Natural killer cell (primary cell): ENCODE data around the gene HRK. TPM values are rescaled to one million over a fixed set of nuclear protein-coding genes. Genes with fewer than 3 reads are reported as not detected.

Experiments
- ATAC-seq, 3 donors: fragments of 150-1000 bp in 2 of 3; fragments of 200-7000 bp in 1 of 3; cut with Tn5 transposase; 1 replicate in 1 of 3; 2 replicates in 2 of 3; pipeline ENCODE4 v1.10.0; 2021; ENCODE audit warnings: mild to moderate bottlenecking in 2 of 3, moderate library complexity in 2 of 3
- DNase-seq, 2 donors: peaks; one replicate each; pipeline versions ENCODE4 v3.0.0 to v3.0.0-alpha.2; 2013 to 2021; ENCODE audit warnings: mixed read lengths in 1 of 2
- H3K27ac ChIP-seq: one replicate; pipeline ENCODE4 v1.5.1; 2013; ENCODE audit warnings: mild to moderate bottlenecking, low read length
- H3K27me3 ChIP-seq: one replicate; pipeline ENCODE4 v1.6.1; 2013; ENCODE audit warnings: low read length; ENCODE audit not compliant: control insufficient read depth, insufficient read depth
- H3K36me3 ChIP-seq: one replicate; pipeline ENCODE4 v1.6.1; 2013; ENCODE audit warnings: low read length; ENCODE audit not compliant: control insufficient read depth, insufficient read depth
- H3K4me1 ChIP-seq: one replicate; pipeline ENCODE4 v1.6.1; 2013; ENCODE audit warnings: low read length; ENCODE audit not compliant: control insufficient read depth, insufficient read depth
- H3K4me3 ChIP-seq: one replicate; pipeline ENCODE4 v1.5.1; 2013; ENCODE audit warnings: low read length
- H3K9me3 ChIP-seq: one replicate; pipeline ENCODE4 v1.6.1; 2013; ENCODE audit warnings: low read length; ENCODE audit not compliant: control insufficient read depth, insufficient read depth
- H3K27ac Mint-ChIP-seq, 2 donors: one replicate each; pipeline ENCODE4 v1.8.0; 2022; ENCODE audit warnings: mild to moderate bottlenecking in 2 of 2, mixed read lengths in 2 of 2, moderate library complexity in 1 of 2
- H3K27me3 Mint-ChIP-seq, 2 donors: one replicate each; pipeline ENCODE4 v1.8.0; 2022; ENCODE audit warnings: low read depth in 2 of 2, mixed read lengths in 2 of 2
- H3K36me3 Mint-ChIP-seq: one replicate; pipeline ENCODE4 v1.8.0; 2022; ENCODE audit warnings: mixed read lengths
- H3K4me1 Mint-ChIP-seq, 2 donors: one replicate each; pipeline ENCODE4 v1.8.0; 2022; ENCODE audit warnings: mixed read lengths in 2 of 2
- H3K4me3 Mint-ChIP-seq: one replicate; pipeline ENCODE4 v1.8.0; 2022; ENCODE audit warnings: mild to moderate bottlenecking, moderate library complexity, mixed read lengths
- H3K9me3 Mint-ChIP-seq, 2 donors: one replicate each; pipeline ENCODE4 v1.8.0; 2022; ENCODE audit warnings: mixed read lengths in 2 of 2
- WGBS: methylation state at CpG from one replicate; pipeline ENCODE4 v1.1.7; 2013; ENCODE audit warnings: missing lambda C conversion rate; ENCODE audit not compliant: insufficient coverage; 5-methylcytosine and 5-hydroxymethylcytosine counted together
- intact Hi-C: fragments of 100-400 bp; cut with micrococcal nuclease; formaldehyde crosslinking; loops from one replicate; pipeline ENCODE4 v1.14.2; 2022
- total RNA-seq, 4 donors: library from RNA; stranded (reverse); fragments of 120-200 nt in 1 of 4; gene quantifications; one replicate each; pipeline versions ENCODE4 v1.2.3 to v1.2.4, GENCODE V29; 2013 to 2022
- TF ChIP-seq, protein P1 (sequence below): fragments of 200-600 bp; IDR thresholded peaks from one replicate; pipeline ENCODE4 v1.8.0; 2022; ENCODE audit warnings: antibody characterized with exemption

The HRK gene
- total RNA-seq, 3 donors from 2014 or later (not counting 1 experiment from before 2014, with no cell fraction given) = 0.15 TPM; not detected in 2

GRCh38 chr12:116915326-116915725 lies 34.1 kb upstream of the HRK start:
- H3K36me3 Mint-ChIP-seq = no peaks in the 10 kb centered on the region
- H3K27ac ChIP-seq = no peak overlapping the region
- no peaks in the 10 kb centered on the region for H3K9me3 ChIP-seq
- H3K36me3 ChIP-seq = no peaks in the 10 kb centered on the region
- peak overlapping the region; percentile 78 to 94 for H3K27ac Mint-ChIP-seq
- no peak for ATAC-seq
- H3K27me3 ChIP-seq = no peaks in the 10 kb centered on the region
- peaks cover 0 to 3% of the 10 kb centered on the region in 2 donors for H3K27me3 Mint-ChIP-seq
- no peak overlapping the region for H3K4me3 Mint-ChIP-seq
- peaks cover 0 to 2% of the 10 kb centered on the region in 2 donors for H3K9me3 Mint-ChIP-seq
- no peak overlapping the region for H3K4me3 ChIP-seq
- no peak for DNase-seq
- TF ChIP-seq, protein P1, sequence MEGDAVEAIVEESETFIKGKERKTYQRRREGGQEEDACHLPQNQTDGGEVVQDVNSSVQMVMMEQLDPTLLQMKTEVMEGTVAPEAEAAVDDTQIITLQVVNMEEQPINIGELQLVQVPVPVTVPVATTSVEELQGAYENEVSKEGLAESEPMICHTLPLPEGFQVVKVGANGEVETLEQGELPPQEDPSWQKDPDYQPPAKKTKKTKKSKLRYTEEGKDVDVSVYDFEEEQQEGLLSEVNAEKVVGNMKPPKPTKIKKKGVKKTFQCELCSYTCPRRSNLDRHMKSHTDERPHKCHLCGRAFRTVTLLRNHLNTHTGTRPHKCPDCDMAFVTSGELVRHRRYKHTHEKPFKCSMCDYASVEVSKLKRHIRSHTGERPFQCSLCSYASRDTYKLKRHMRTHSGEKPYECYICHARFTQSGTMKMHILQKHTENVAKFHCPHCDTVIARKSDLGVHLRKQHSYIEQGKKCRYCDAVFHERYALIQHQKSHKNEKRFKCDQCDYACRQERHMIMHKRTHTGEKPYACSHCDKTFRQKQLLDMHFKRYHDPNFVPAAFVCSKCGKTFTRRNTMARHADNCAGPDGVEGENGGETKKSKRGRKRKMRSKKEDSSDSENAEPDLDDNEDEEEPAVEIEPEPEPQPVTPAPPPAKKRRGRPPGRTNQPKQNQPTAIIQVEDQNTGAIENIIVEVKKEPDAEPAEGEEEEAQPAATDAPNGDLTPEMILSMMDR = no peak
- WGBS = 100% methylated on average over 1 of the region's 1 CpG
- peaks cover 55 to 64% of the 10 kb centered on the region in 2 donors for H3K4me1 Mint-ChIP-seq
- peaks cover 25% of the 10 kb centered on the region for H3K4me1 ChIP-seq
- intact Hi-C loops = no loop called here

DNA sequence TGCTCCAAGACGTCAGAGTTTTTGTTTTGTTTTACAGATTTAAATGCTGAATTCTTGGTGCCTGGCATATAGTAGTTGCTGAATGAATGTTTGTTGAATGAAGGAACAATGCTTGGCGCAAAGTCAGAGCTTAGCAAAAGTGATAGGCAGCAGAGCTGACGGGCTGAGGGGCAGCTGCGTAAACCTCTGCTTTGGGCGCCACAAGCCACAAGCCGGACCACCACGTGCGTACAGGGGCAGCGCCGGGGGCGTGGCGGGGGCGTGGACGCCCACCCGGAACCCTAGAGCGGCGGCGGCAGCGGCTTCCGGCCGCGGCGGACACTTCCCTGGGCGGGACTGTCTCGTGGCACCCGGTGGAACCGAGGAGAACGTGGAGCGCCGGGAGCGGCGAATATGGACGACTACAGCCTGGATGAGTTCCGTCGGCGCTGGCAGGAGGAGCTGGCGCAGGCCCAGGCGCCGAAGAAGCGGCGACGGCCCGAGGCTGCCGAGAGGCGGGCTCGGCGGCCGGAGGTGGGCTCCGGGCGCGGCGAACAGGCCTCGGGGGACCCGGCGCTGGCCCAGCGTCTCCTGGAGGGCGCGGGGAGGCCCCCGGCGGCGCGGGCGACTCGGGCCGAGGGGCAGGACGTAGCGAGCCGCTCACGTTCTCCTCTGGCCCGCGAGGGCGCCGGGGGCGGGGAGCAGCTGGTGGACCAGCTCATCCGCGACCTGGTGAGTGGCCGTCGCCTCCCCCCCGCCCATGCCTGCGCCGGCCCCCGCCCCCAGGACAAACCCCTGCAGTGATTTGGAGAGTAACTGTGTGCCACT lies 29.6 kb upstream of the HRK start, which contains the start of gene FBXW8:
TSS of gene FBXW8 (plus strand) at position 306 of the 807 bp plus-strand sequence. CDS start at position 394, 88 bp downstream.
- Histone ChIP-seq H3K27ac (no peak within 1 kb of the TSS), H3K4me3 (peak within 1 kb of the TSS; percentile 48), H3K4me1 (peaks cover 11% of the 10 kb centered on the region), H3K27me3 (no peaks in the 10 kb centered on the region), H3K36me3 (no peaks in the 10 kb centered on the region), H3K9me3 (no peaks in the 10 kb centered on the region)
- under 1% methylated on average over 82 of the region's 82 CpGs for WGBS
- DNase-seq = peak; percentile 65 to 67
- no peaks in the 10 kb centered on the region for H3K9me3 Mint-ChIP-seq
- H3K27ac Mint-ChIP-seq = peak within 1 kb of the TSS; percentile 25 to 58
- intact Hi-C loops = no loop called here
- peak within 1 kb of the TSS; percentile 90 for H3K4me3 Mint-ChIP-seq
- peak; percentile 91 to 94 (median 94) for ATAC-seq
- H3K4me1 Mint-ChIP-seq = peaks cover 24 to 29% of the 10 kb centered on the region in 2 donors
- no peaks in the 10 kb centered on the region for H3K36me3 Mint-ChIP-seq
- peaks cover 0 to 3% of the 10 kb centered on the region in 2 donors for H3K27me3 Mint-ChIP-seq
- TF ChIP-seq, protein P1 = no peak

DNA sequence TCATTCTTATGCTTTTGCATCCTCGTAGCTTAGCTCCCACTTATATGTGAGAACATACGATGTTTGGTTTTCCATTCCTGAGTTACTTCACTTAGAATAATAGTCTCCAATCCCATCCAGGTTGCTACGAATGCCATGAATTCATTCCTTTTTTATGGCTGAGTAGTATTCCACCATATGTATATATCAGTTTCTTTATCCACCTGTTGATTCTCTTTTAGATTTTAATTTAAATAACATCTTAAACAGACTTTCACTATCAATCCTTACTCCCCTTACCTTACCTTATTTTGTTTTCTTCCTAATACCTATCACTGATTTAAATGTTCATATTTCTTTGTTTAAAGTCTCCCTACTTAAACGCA lies 29.0 kb upstream of the HRK start:
- DNase-seq (no peak), ATAC-seq (no peak)
- Histone ChIP-seq H3K4me3 (peak overlapping the region; percentile 48), H3K27me3 (no peaks in the 10 kb centered on the region), H3K4me1 (peaks cover 11% of the 10 kb centered on the region), H3K36me3 (no peaks in the 10 kb centered on the region), H3K27ac (no peak overlapping the region), H3K9me3 (no peaks in the 10 kb centered on the region)
- 64% methylated on average over 3 of the region's 4 CpGs for WGBS
- H3K4me3 Mint-ChIP-seq = peak overlapping the region; percentile 90
- peaks cover 21 to 26% of the 10 kb centered on the region in 2 donors for H3K4me1 Mint-ChIP-seq
- TF ChIP-seq, protein P1 = no peak
- no peaks in the 10 kb centered on the region for H3K36me3 Mint-ChIP-seq
- intact Hi-C loops = no loop called here
- H3K27me3 Mint-ChIP-seq = peaks cover 0 to 3% of the 10 kb centered on the region in 2 donors
- no peaks in the 10 kb centered on the region for H3K9me3 Mint-ChIP-seq
- H3K27ac Mint-ChIP-seq = peak overlapping the region; percentile 25 to 58
